ENCODE measurements around the gene PRX. TPM values are rescaled to one million over a fixed set of nuclear protein-coding genes. Genes with fewer than 3 reads are reported as not detected.
"Not testable (repeated sequence)": the region's sequence is repeated elsewhere in the genome, so short reads cannot be mapped to it uniquely, and the experiment has no call there.

The PRX gene
- total RNA-seq, 1 donor from 2014 or later: 2.4 TPM

DNA sequence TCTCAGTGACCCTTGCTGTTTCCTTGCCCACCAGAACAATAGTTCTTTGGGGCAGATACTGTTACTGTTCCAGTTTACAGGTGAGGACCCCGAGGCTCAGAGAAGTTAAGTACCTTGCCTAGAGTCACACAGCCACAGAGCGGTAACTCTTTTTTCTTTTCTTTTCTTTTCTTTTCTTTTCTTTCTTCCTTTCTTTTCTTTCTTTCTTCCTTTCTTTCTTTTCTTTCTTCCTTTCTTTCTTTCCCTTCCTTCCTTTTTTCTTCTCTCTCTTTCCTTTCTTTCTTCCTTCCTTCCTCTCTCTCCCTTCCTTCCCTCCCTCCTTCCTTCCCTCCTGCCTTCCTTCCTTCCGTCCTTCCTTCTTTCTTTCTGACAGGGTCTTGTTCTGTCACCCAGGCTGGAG is 4.9 kb upstream of the PRX start:
- no peak for DNase-seq (ENCODE audit: extremely low read depth, low read depth, low spot score)

DNA sequence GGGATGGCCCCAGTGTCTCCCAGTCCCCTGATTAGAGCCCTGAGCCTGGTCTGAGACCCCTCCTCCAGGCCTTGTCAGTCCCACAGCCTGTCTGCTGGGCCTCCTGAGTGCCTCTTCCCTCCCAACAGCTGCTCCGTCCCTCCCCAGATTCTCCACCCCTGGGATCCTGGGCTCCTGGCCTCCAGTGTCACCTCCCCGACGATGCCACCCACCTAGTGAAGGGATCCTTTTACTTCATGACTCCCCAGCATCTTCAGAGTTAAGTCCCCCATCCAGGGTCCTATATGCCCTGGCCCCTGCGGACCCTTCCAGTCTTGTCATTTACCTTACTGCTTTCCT is 4.4 kb upstream of the PRX start:
- DNase-seq (ENCODE audit: extremely low read depth, low read depth, low spot score): no peak

DNA sequence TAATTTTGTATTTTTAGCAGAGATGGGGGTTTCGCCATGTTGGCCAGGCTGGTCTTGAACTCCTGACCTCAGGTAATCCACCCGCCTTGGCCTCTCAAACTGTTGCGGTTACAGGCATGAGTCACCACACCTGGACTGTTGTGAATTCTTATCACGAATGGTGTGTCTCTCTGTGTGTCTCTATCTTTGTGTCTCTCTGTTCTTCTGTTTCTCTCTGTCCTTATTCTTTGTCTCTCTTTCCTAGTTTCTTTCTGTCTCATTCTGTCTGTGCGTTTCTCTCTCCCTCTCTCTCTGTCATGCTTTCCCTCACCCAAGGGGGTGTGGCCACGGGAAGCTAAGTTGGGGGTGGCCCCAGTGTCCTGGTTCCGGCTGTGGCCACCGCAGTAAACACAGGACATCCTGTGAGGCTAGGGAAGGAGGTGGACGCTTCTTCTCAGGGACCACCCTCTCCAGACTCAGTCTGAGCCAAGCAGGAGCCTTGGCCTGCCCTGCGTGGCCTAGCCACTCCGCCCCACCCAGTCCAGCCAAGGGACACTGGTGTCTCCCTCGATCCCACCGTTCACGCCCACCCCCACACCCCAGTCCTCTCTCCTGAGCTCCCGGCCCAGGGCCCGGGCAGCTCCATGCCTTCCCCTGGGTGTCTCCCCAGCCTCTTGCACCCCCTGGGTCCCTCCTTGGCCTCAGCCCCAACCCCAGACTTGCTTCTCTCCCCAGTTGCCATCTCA is 3.9 kb upstream of the PRX start:
- no peak for DNase-seq (ENCODE audit: extremely low read depth, low read depth, low spot score)

DNA sequence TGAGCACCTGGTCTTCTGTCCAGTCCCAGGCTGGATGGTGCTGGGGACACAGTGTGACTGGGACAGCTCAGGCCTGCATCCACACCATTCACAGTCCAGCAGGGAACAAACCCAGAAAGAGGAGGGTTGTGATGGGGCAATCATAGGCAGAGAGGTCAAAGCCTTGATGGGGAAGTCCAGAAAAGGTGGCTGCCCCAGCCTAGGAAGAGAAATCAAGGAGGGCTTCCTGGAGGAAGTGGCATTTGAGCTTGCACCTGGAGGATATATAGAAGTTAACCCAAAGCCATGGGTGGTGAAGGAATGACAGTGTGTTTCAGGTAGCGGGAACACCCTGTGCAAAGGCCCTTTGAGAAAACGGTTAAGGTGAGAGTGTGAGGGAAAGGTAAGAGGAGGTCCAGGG is 2.6 kb upstream of the PRX start:
- no peak for DNase-seq (ENCODE audit: extremely low read depth, low read depth, low spot score)

DNA sequence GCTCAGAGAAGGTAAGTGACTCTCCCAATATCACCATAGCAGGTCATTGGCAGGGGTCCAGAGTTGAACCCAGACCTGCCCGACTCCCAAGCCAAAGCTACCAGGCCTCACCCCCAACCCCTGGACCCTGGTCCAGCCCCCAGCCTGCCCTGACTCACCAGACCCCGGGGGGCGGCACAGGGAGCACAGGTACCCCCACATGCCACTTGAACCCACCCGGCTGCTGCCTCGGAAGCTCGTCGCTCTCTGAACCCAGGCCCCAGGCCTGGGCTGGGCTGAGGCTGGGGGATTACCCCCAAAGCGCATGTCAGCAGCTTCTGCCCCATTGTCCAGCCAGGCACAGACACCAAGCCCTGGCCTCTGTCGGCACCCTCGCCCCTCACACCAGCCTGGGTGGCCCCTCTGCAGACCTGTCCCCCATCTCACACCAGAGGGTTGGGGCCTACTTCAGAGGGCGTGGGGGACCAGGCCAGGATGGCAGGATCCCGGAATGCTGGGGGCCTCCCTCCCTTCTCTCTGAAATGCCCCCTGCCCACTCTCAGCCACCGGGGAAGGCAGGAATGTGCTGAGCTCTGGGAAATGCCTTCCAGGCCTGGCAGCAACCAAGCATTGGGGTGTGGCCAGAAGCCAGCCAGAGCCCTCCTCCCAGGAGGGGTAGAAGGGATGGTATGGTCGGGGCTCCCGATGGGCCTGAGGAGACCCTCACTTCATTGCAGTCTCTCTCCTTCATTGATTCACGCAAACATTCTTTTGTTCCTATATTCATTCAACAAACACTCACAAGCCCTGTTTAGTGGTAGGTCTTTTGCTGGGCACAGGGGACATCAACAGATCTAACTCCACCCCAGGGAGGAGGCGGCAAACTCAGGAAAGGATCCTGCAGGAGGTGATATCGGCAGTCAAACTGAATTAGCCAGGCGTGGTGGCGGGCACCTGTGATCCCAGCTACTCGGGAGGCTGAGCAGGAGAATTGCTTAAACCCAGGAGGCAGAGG is 1.7 kb upstream of the PRX start:
- no peak for DNase-seq (ENCODE audit: extremely low read depth, low read depth, low spot score)

DNA sequence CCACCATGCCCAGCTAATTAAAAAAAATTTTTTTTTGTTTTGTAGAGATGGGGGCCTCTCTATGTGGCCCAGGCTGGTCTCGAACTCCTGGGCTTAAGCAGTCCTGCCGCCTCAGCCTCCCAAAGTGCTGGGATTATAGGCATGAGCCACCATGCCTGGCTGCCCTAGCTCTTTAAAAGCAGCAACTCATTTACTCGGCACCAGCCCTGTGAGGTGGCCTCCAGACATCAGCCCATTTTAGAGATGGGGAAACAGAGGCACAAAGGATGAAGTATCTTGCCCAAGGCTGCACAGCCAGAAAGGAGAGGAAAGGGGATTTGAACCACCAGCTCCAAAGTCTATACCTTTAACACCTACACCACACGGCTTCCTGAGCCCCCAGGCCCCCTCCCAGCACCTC is 312 bp downstream of the PRX start:
- no peak for DNase-seq (ENCODE audit: extremely low read depth, low read depth, low spot score)

DNA sequence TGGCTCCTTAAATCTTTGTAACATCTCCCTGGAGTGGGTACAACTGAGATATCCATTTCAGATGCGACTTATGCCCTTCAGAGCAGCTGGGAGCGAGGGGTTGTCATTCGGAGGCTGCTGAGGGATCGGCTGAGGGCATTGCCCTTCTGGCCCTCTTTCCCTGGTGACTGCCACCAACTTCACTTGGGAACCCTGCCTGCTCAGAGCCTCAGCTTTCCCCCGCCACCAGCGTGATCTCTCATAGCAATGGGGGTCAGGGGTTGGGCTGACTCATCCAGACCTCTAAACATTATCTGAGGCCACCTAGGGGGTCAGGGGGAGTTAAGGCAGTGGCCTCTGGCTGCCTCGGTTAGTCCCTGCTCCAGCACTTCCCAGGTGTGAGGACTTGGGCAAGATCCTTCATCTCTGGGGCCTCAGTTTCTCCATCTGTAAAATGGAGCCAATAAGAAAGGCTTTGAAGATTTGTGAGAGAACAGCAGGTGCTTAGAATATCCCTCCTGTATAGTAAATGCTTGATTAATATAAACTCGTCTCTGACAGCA is 1.1 kb downstream of the PRX start:
- no peak for DNase-seq (ENCODE audit: extremely low read depth, low read depth, low spot score)

DNA sequence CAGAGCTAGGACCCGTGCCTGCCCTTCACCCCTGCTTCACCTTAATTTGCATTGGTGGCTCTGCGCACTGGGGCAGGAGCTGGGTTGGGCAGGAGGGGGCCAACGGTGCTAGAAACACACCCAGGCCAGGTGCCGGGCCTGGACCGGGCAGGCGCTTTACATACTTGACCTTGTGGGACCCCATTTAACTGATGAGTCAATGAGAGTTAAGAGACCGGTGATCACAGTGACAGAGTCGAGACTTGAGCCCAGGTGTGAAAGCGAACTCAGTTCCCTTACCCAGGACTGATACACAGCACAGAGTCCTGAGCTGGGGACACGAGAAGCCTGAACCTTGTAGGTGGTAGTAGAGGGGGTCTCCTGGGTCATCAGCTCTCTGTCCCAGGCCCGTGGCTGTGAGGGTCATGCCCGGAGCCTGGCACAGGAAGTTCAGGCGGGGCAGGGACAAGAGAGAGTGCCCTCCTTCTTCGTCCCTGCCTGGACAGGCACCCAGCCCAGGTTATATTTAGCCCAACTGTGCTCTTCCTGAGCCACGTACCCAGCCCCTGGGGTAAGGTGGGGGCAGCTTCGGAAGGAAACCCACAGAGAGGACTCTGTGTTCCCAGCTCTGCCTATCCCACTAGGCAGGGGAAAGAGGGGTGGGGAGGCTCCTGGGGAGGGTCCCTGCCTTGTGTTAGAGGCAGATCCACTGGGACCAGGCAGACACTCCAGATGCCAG is 1.9 kb downstream of the PRX start:
- DNase-seq (ENCODE audit: extremely low read depth, low read depth, low spot score): no peak

DNA sequence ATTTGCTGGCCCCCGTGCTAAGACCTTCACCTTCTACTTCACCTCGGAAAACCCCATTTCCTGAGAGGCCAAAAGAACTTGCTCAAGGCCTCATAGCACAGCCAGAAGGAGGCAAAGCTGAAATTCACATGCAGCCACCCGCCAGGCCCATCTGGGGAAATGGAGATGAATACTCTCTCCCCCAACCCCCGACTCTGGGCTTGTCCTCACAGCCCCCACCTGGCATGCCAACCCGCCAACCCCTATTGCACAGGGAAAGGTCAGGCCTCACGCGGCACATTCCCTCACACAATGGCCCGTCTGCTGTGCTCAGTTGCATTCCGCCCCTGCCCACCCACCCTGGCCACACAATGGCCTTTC is 3.2 kb downstream of the PRX start:
- DNase-seq (ENCODE audit: extremely low read depth, low read depth, low spot score): no peak

DNA sequence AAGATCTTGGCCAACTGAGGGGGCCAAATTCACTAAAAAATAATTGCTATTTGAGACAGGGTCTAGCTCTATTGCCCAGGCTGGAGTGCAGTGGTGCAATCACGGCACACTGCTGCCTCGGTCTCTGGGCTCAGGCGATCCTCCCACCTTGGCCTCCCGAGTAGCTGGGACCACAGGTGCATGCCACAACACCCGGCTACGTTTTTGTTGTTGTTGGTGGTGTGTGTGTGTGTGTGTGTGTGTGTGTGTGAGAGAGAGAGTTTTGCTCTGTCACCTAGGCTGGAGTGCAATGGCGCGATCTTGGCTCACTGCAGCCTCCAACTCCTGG is 4.6 kb downstream of the PRX start:
- DNase-seq (ENCODE audit: extremely low read depth, low read depth, low spot score): not testable (repeated sequence)

DNA sequence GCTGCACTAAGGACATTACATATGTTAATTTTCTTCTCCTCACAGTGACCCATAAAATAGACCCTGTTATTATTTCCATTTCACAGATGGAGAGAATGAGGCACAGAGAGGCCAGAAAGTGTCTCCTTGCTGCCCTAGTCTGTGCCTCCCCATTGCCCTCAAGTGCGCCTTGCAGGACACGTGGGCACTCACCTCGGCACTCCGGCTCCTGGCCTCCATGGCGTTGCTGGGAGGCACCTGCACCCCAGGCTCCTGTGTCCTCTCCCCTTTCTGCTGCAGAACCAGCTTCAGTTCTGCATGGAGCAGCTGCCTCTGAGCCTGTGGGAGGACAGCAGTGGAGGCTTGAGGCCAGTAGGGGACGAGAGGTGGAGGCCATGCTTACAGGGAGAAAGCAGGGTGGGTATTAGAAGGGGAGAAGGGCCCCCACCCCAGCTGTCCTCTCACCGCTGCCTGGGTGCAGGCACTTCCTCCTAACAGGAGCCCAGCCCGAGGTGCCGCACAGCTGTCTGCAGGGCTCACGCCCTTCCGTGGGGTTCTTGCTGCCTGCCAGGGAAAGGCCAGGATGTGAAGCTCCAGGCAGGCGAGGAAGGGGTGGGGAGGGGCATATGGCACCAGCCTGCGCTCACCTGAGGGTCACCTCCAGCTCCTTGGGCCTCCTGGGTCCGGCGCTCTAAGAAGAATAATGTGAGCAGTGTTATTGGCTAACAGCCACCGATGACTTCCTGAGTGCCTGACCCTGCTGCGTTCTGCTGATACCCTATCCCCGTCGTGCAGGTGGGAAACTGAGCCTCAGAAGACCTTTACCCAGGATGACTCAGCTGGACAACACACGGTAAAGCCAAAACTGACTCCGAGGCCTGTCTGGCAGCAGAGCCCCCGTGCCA is 5.2 kb downstream of the PRX start:
- DNase-seq (ENCODE audit: extremely low read depth, low read depth, low spot score): no peak

DNA sequence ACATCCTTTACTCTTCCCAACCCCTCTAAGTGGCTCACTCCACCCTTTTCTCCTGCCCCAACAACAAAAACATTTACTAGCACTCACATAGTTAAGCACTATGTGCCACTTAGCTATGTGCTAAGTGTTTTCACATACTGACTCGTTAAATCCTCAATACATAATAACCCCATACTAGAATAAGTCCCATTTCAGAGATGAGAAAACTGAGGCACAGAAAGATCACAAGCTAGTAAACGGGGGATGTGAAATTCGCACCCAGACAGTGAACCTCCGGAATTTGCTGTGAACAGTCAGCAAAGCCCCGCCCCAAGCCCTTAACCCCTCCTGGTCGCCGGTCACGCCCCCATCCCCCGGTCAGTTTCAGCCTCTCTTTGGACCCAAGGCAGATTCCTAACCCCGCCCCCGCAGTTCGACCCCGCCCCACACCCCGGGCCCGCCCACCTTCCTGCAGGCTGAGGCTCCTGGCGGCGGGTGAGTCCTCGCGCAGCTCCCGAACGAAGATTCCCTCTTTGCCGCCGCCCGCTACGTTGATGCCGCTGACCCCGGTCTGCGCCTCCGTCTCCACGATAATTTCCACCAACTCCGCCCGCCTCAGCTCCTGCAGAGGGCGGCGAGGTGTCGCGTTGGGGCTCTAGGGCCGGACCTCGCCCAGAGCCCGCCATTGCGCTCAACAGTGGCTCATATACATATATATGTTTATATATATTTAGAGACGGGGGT is 9.8 kb downstream of the PRX start:
- no peak for DNase-seq (ENCODE audit: extremely low read depth, low read depth, low spot score)

DNA sequence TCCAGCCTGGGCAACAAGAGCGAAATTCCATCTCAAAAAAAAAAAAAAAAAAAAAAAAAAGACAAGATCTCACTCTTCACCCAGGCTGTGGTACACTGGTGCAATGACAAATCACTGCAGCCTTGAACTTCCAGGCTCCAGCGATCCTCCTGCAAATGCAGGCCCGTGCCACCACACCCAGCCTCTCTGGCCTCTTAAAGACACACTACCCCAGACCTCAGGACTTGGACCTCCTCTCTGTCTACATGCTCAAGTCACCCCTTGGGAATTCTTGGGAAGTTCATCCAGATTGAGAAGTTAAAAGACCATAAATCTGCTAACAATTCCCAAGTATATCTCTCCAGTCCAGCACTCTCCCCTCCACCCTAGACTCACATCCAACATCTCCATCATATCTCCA is 12.6 kb downstream of the PRX start:
- no peak for DNase-seq (ENCODE audit: extremely low read depth, low read depth, low spot score)

DNA sequence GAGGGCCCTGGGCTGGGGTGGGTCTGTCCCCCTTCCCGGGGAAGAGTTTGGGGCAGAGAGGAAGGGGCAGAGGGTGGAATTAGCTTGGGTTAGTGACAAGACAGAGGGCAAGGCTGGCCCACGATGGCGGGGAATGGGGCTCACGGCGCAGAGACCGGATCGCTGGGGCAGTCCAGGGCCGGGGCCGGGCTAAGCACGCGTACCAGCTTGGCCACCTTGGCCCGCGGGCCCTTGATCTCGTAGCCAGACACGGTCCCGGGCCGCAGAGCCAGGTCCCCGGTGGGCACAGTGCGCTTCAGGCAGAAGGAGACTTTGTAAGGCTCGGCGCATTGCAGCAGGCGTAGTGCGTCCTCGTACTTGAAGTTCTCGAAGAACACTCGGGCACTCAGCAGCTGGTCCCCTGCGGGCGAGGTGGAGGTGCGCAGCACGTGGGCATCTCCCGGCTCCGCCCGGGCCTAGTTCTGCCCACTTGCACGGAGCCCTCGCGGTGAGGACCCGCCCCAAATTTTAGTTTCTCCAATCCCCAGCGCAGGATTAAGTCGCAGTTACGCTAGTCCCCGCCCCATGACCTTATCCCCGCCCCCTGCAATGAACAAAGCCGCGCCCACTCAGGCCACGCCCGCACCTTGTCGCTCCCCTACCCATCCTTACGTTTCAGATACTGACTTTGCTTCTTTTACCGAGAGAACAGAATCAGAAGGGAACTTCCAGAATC is 14.6 kb downstream of the PRX start:
- DNase-seq (ENCODE audit: extremely low read depth, low read depth, low spot score): no peak

DNA sequence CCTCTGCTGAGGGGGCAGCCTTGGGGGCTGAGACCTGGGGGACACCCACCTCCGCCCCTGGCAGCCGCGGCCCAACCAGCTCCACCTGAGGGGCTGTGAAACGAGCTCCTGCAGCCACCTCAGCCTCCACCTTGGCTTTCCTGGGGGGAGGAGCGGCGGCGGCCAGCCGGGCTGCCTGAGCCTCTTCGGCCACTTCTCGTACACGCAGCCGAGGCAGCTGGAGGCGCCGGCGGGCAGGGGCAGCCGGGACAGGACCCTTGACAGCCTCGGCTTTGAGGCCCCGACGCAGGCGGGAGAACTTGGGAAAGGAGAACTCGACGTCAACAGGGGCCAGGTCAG is 15.6 kb downstream of the PRX start:
- no peak for DNase-seq (ENCODE audit: extremely low read depth, low read depth, low spot score)

DNA sequence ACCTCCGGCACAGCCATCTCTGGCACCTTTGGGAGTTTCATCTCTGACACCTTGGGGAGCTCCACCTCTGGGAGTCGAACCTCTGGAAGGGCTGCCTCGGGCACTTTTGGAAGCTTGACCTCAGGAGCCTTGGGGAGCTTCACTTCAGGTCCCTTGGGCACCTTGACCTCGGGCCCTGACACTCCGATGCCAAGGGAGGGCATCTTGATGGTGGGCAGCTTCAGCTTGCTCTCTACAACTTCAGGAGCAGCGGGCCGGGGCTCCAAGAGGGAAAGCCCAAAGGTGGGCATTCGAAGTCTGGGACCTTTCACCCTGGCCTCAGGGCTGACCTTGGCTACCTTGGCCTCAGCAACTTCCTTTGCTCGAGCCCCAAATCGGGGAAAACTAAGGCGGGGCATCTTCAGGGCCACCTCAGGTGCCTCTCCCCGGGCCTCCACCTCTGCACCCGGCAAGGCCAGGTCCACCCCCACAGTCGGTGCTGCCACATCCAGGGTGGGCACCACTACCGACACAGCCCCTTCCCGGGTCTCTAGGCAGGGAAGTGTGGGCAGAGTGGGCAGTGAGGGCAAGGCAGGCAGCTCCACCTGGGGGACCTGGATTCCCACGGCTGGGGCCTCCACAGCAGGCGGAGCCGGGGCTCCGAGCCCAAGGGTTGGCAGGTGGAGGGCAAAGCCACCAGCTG is 16.2 kb downstream of the PRX start:
- DNase-seq (ENCODE audit: extremely low read depth, low read depth, low spot score): no peak

DNA sequence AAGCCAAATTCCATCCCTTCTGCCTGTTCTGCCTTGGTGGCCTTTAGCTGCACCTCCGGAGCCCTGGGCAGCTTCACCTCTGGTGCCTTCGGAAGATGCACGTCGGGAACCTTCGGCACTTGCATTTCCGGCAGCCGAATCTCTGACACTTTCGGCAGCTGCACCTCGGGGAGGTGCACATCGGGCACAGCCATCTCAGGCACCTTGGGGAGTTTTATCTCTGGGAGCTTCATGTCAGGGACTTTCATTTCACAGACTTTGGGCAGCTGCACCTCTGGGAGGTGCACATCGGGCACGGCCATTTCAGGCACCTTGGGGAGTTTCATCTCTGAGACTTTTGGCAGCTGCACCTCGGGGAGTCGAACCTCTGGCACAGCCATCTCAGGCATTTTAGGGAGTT is 17.2 kb downstream of the PRX start:
- no peak for DNase-seq (ENCODE audit: extremely low read depth, low read depth, low spot score)

DNA sequence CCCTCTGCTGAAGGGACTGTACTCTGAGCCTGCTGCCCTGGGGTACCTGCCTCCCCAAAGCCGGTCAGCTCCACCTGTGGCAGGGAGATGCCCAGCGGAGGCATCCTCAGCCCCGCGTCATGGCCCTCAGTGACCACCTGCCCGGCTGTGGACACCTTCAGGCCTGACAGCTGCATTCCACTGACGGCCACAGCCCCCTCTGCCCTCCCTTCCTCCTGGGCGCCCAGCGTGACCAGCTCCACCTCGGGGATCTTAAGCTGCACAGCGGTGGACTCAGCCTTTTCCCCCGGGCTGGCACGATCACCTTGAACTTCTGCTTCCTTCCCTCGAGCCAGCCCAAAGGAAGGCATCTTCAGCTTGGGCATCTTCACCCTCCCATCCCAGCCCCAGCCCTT is 18.4 kb downstream of the PRX start:
- no peak for DNase-seq (ENCODE audit: extremely low read depth, low read depth, low spot score)

All from glomerular endothelial cell (primary cell).